Measurements from ENCODE around the gene FMC1.
"Not testable (repeated sequence)": the region's sequence is repeated elsewhere in the genome, so short reads cannot be mapped to it uniquely, and the experiment has no call there.

FMC1 gene

GRCh38 chr7:139334399-139335150 is 6.6 kb upstream of the FMC1 start:
- no peak for DNase-seq
- in situ Hi-C loops (cut with HindIII; ENCODE audit: low pct_ligation_motif_present, low pct_unique_long_range_greater_than_20kb, low sequenced_read_pairs): no loop called here

- DNase-seq: no peak
- in situ Hi-C loops (cut with HindIII; ENCODE audit: low pct_ligation_motif_present, low pct_unique_long_range_greater_than_20kb, low sequenced_read_pairs): no loop called here
Observed at GRCh38 chr7:139339025-139339424, 2.1 kb upstream of the FMC1 start.

GRCh38 chr7:139339698-139340036 is 1.5 kb upstream of the FMC1 start:
- in situ Hi-C loops (cut with HindIII; ENCODE audit: low pct_ligation_motif_present, low pct_unique_long_range_greater_than_20kb, low sequenced_read_pairs): no loop called here
- no peak for DNase-seq

GRCh38 chr7:139340037-139340807 is 915 bp upstream of the FMC1 start:
- in situ Hi-C loops (cut with HindIII; ENCODE audit: low pct_ligation_motif_present, low pct_unique_long_range_greater_than_20kb, low sequenced_read_pairs): no loop called here

GRCh38 chr7:139340808-139341057 is 404 bp upstream of the FMC1 start:
- no peak for DNase-seq
- in situ Hi-C loops (cut with HindIII; ENCODE audit: low pct_ligation_motif_present, low pct_unique_long_range_greater_than_20kb, low sequenced_read_pairs): no loop called here

More at GRCh38 chr7:139340037-139340807, 915 bp upstream of the FMC1 start:
- peak; percentile 100 for DNase-seq

GRCh38 chr7:139341776-139342226 is 664 bp downstream of the FMC1 start:
- no peak for DNase-seq
- in situ Hi-C loops (cut with HindIII; ENCODE audit: low pct_ligation_motif_present, low pct_unique_long_range_greater_than_20kb, low sequenced_read_pairs): no loop called here

GRCh38 chr7:139345042-139345441 is 3.9 kb downstream of the FMC1 start:
- DNase-seq: no peak
- in situ Hi-C loops (cut with HindIII; ENCODE audit: low pct_ligation_motif_present, low pct_unique_long_range_greater_than_20kb, low sequenced_read_pairs): no loop called here

- in situ Hi-C loops (cut with HindIII; ENCODE audit: low pct_ligation_motif_present, low pct_unique_long_range_greater_than_20kb, low sequenced_read_pairs): no loop called here
- DNase-seq: no peak
Observed at GRCh38 chr7:139351027-139351426, 9.9 kb downstream of the FMC1 start.

- no peak for DNase-seq
- in situ Hi-C loops (cut with HindIII; ENCODE audit: low pct_ligation_motif_present, low pct_unique_long_range_greater_than_20kb, low sequenced_read_pairs): no loop called here
Observed at GRCh38 chr7:139354729-139355128, 13.6 kb downstream of the FMC1 start.

GRCh38 chr7:139355320-139355719 is 14.2 kb downstream of the FMC1 start:
- no peak for DNase-seq
- in situ Hi-C loops (cut with HindIII; ENCODE audit: low pct_ligation_motif_present, low pct_unique_long_range_greater_than_20kb, low sequenced_read_pairs): no loop called here

- in situ Hi-C loops (cut with HindIII; ENCODE audit: low pct_ligation_motif_present, low pct_unique_long_range_greater_than_20kb, low sequenced_read_pairs); DNase-seq: not testable (repeated sequence)
Observed at GRCh38 chr7:139357729-139358506, 16.8 kb downstream of the FMC1 start.

GRCh38 chr7:139358541-139359365 is 17.6 kb downstream of the FMC1 start:
- DNase-seq: peak; percentile 87
- in situ Hi-C loops (cut with HindIII; ENCODE audit: low pct_ligation_motif_present, low pct_unique_long_range_greater_than_20kb, low sequenced_read_pairs): no loop called here

GRCh38 chr7:139359366-139360209 is 18.5 kb downstream of the FMC1 start, which contains the start of gene LUC7L2:
Gene LUC7L2 (plus strand): TSS chr7:139359894. CDS start chr7:139360262, 368 bp downstream.
- in situ Hi-C loops (cut with HindIII; ENCODE audit: low pct_ligation_motif_present, low pct_unique_long_range_greater_than_20kb, low sequenced_read_pairs): no loop called here
- peak; percentile 100 for DNase-seq

GRCh38 chr7:139360210-139360947 is 19.2 kb downstream of the FMC1 start:
- in situ Hi-C loops (cut with HindIII; ENCODE audit: low pct_ligation_motif_present, low pct_unique_long_range_greater_than_20kb, low sequenced_read_pairs): no loop called here

GRCh38 chr7:139360948-139361307 is 19.8 kb downstream of the FMC1 start:
- in situ Hi-C loops (cut with HindIII; ENCODE audit: low pct_ligation_motif_present, low pct_unique_long_range_greater_than_20kb, low sequenced_read_pairs): no loop called here
- DNase-seq: no peak

More at GRCh38 chr7:139360210-139360947, 19.2 kb downstream of the FMC1 start:
- peak; percentile 98 for DNase-seq

- in situ Hi-C loops (cut with HindIII; ENCODE audit: low pct_ligation_motif_present, low pct_unique_long_range_greater_than_20kb, low sequenced_read_pairs): no loop called here
- DNase-seq: no peak
Observed at GRCh38 chr7:139361523-139361922, 20.4 kb downstream of the FMC1 start.

- no peak for DNase-seq
- in situ Hi-C loops (cut with HindIII; ENCODE audit: low pct_ligation_motif_present, low pct_unique_long_range_greater_than_20kb, low sequenced_read_pairs): no loop called here
Observed at GRCh38 chr7:139362302-139362701, 21.2 kb downstream of the FMC1 start.
